Ovary (tissue), 3 donors: ENCODE data around the gene DCAF8.

Source experiments
- EP300 ChIP-seq: sonication (generic); formaldehyde crosslinking; IDR thresholded peaks from one replicate; pipeline ENCODE4 v1.6.1; 2017; ENCODE audit warnings: antibody characterized with exemption
- TF ChIP-seq, protein P1 (sequence below), 3 donors: fragments of 450-650 bp in 2 of 3; fragments of 200-600 bp in 1 of 3; IDR thresholded peaks; one replicate each; pipeline versions ENCODE4 v1.5.1 to v1.8.0; 2016 to 2022; ENCODE audit warnings: antibody characterized with exemption in 3 of 3, mild to moderate bottlenecking in 1 of 3
- donor health status: DM: no; HTN: no; CAD: no.

DNA sequence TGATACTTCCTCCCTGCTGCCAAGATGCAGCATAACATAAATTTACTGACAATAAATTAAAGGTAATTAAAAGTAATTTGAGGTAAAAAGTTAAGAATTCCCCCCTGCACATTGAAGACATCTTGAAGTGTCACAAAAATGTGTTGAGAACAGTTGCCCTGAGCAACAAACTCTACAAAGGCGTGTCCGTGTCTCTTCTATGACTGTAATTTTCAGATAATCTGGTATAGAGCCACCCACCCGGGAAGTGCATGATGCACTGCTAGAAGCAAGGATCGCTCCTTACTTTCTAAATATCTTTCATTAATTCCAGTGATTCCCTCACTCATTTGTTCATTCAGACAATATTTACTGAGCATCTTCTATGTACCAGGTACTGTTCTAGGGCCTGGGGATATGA, 83.0 kb downstream of the DCAF8 start:
- TF ChIP-seq, protein P1, sequence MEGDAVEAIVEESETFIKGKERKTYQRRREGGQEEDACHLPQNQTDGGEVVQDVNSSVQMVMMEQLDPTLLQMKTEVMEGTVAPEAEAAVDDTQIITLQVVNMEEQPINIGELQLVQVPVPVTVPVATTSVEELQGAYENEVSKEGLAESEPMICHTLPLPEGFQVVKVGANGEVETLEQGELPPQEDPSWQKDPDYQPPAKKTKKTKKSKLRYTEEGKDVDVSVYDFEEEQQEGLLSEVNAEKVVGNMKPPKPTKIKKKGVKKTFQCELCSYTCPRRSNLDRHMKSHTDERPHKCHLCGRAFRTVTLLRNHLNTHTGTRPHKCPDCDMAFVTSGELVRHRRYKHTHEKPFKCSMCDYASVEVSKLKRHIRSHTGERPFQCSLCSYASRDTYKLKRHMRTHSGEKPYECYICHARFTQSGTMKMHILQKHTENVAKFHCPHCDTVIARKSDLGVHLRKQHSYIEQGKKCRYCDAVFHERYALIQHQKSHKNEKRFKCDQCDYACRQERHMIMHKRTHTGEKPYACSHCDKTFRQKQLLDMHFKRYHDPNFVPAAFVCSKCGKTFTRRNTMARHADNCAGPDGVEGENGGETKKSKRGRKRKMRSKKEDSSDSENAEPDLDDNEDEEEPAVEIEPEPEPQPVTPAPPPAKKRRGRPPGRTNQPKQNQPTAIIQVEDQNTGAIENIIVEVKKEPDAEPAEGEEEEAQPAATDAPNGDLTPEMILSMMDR (IDR thresholded peaks at IDR 0.05): no peak
- no peak for TF ChIP-seq EP300
